Endothelial cell of umbilical vein (primary cell): ENCODE measurements around the gene ETS1. TPM values are rescaled to one million over a fixed set of nuclear protein-coding genes. Genes with fewer than 3 reads are reported as not detected.

Experiments used
- BruUV-seq: library from RNA; stranded (reverse); fragments of 400-500 nt; replicated peaks from 2 replicates; lab custom pipeline; 2021; lab: Mats Ljungman, UMichigan
- CTCF ChIA-PET: fragments of 300-600, 350-600 bp; sonication (Branson Sonifier 250); formaldehyde crosslinking; loops from one replicate; lab custom pipeline; 2021; ENCODE audit warnings: antibody characterized with exemption, inconsistent platforms; lab: Charles Lee
- POLR2A ChIA-PET: fragments of 300-600, 350-600 bp; sonication (Branson Sonifier 250); formaldehyde crosslinking; loops from one replicate; lab custom pipeline; 2021; ENCODE audit warnings: antibody characterized with exemption, inconsistent platforms; lab: Charles Lee
- DNase-seq: peaks from one replicate; pipeline ENCODE4 v3.0.0-alpha.2; 2011; ENCODE audit warnings: low read depth, low spot score
- FAIRE-seq: peaks from 2 replicates; lab custom pipeline; 2011; peaks lifted over from hg19 to GRCh38; lab: Jason Lieb, UNC
- H2AFZ ChIP-seq: 2 replicates; pipeline ENCODE4 v1.6.0; 2012; ENCODE audit warnings: low read depth, low read length, control low read depth, inconsistent platforms
- H3K27ac ChIP-seq: 2 replicates; pipeline ENCODE4 v1.5.1; 2011; ENCODE audit warnings: low read depth, mild to moderate bottlenecking, control low read depth, low read length, moderate library complexity; ENCODE audit not compliant: insufficient read depth
- H3K27me3 ChIP-seq, 2 experiments: 2 replicates each; pipeline versions ENCODE4 v1.6.0 to v1.6.1; 2011; ENCODE audit warnings: low read length in 2 of 2, mixed read lengths in 1 of 2; ENCODE audit not compliant: control insufficient read depth in 2 of 2, insufficient read depth in 2 of 2
- H3K36me3 ChIP-seq, 2 experiments: 2 replicates in 1 of 2; 3 replicates in 1 of 2; pipeline ENCODE4 v1.5.1; 2011; ENCODE audit warnings: low read length in 2 of 2, mild to moderate bottlenecking in 1 of 2, moderate library complexity in 1 of 2; ENCODE audit not compliant: control insufficient read depth in 2 of 2, insufficient read depth in 2 of 2; ENCODE audit errors: extremely low read depth in 1 of 2
- H3K4me1 ChIP-seq: 3 replicates; pipeline ENCODE4 v1.5.1; 2011; ENCODE audit warnings: mild to moderate bottlenecking, low read length; ENCODE audit not compliant: control insufficient read depth, insufficient read depth; ENCODE audit errors: extremely low read depth
- H3K4me2 ChIP-seq: 2 replicates; pipeline ENCODE4 v1.6.1; 2011; ENCODE audit warnings: low read length, control low read depth, mixed read lengths; ENCODE audit not compliant: insufficient read depth
- H3K4me3 ChIP-seq, 3 experiments: fragments of 200-600 bp in 1 of 3; sonication (generic), shearing (Covaris generic) in 1 of 3; replicated peaks in 1 of 3; 2 replicates each; pipeline ENCODE4 v1.5.1; 2011 to 2016; ENCODE audit warnings: control low read depth in 3 of 3, low read length in 3 of 3, mild to moderate bottlenecking in 2 of 3, inconsistent platforms in 1 of 3, low read depth in 1 of 3, moderate library complexity in 1 of 3; ENCODE audit not compliant: insufficient read depth in 1 of 3
- H3K79me2 ChIP-seq: 2 replicates; pipeline ENCODE4 v1.6.0; 2012; ENCODE audit warnings: low read length, inconsistent platforms; ENCODE audit not compliant: control insufficient read depth, insufficient read depth
- H3K9ac ChIP-seq: replicated peaks from 2 replicates; pipeline ENCODE3; 2011; ENCODE audit warnings: low read length, control low read depth; ENCODE audit not compliant: insufficient read depth; ENCODE audit errors: extremely low read depth
- H3K9me1 ChIP-seq: replicated peaks from 3 replicates; pipeline ENCODE4 v1.6.0; 2011; ENCODE audit warnings: mild to moderate bottlenecking, low read length; ENCODE audit not compliant: control insufficient read depth, insufficient read depth; ENCODE audit errors: extremely low read depth
- H3K9me3 ChIP-seq: replicated peaks from 2 replicates; pipeline ENCODE4 v1.5.1; 2012; ENCODE audit warnings: low read length, inconsistent platforms; ENCODE audit not compliant: control insufficient read depth, insufficient read depth
- H4K20me1 ChIP-seq: replicated peaks from 2 replicates; pipeline ENCODE3; 2011; ENCODE audit warnings: mild to moderate bottlenecking, low read length; ENCODE audit not compliant: control insufficient read depth, insufficient read depth; ENCODE audit errors: extremely low read depth
- EZH2 ChIP-seq: IDR thresholded peaks from 2 replicates; pipeline ENCODE4 v1.6.1; 2012; ENCODE audit warnings: borderline replicate concordance, low read depth, mild to moderate bottlenecking, moderate library complexity, low read length, inconsistent platforms; ENCODE audit not compliant: severe bottlenecking
- FOS ChIP-seq: IDR thresholded peaks from 2 replicates; pipeline ENCODE4 v1.6.1; 2011; ENCODE audit warnings: mild to moderate bottlenecking, low read length, moderate library complexity, borderline replicate concordance; ENCODE audit not compliant: insufficient read depth
- GATA2 ChIP-seq: IDR thresholded peaks from 2 replicates; pipeline ENCODE4 v1.7.0; 2011; ENCODE audit warnings: low read depth, mild to moderate bottlenecking, moderate library complexity, mixed read lengths, low read length; ENCODE audit not compliant: insufficient read length, insufficient read depth
- JUN ChIP-seq: IDR thresholded peaks from 2 replicates; pipeline ENCODE4 v1.6.1; 2011; ENCODE audit warnings: borderline replicate concordance, low read depth; ENCODE audit not compliant: insufficient read length, insufficient read depth
- MYC ChIP-seq: IDR thresholded peaks from one replicate; pipeline ENCODE4 v1.6.1; 2011; ENCODE audit warnings: mild to moderate bottlenecking, low read depth, low read length
- POLR2A ChIP-seq: IDR thresholded peaks from 2 replicates; pipeline ENCODE4 v1.6.1; 2012; ENCODE audit warnings: low read depth, mild to moderate bottlenecking, control low read depth, low read length
- POLR2AphosphoS5 ChIP-seq: IDR thresholded peaks from 2 replicates; pipeline ENCODE4 v1.6.1; 2012; ENCODE audit warnings: low read depth, mild to moderate bottlenecking, control low read depth, low read length, moderate library complexity; ENCODE audit not compliant: insufficient read depth
- dilution Hi-C: fragments of 300-500 bp; cut with MboI; formaldehyde crosslinking; loops from one replicate; pipeline ENCODE4 v1.15.0; 2019; ENCODE audit warnings: low sequenced_read_pairs; ENCODE audit not compliant: extremely low pct_ligation_motif_present
- intact Hi-C: fragments of 100-400 bp; cut with micrococcal nuclease; formaldehyde crosslinking; loops from one replicate; pipeline ENCODE4 v1.10.0; 2022
- polyA plus RNA-seq, 4 experiments: library from polyadenylated mRNA; depleted of rRNA in 3 of 4; stranded (reverse) in 3 of 4; unstranded in 1 of 4; fragments of >200 nt; gene quantifications; 2 replicates each; pipeline versions ENCODE4 v1.2.1 to v1.2.3, GENCODE V29; 2011 to 2012; ENCODE audit warnings: missing spikeins in 1 of 4
- total RNA-seq: library from RNA; stranded (reverse); gene quantifications from 2 replicates; pipeline ENCODE4 v1.2.3, GENCODE V29; 2021
- TF ChIP-seq, protein P1 (sequence below): IDR thresholded peaks from 2 replicates; pipeline ENCODE4 v1.6.1; 2011; ENCODE audit not compliant: insufficient read depth, insufficient read length
- TF ChIP-seq, protein P2 (sequence below), 2 donors: IDR thresholded peaks; 1 replicate in 1 of 2; 2 replicates in 1 of 2; pipeline ENCODE4 v1.5.1; 2011; ENCODE audit warnings: low read length in 2 of 2, mild to moderate bottlenecking in 2 of 2, moderate library complexity in 2 of 2, control low read depth in 1 of 2, inconsistent platforms in 1 of 2, low read depth in 1 of 2; ENCODE audit not compliant: insufficient read depth in 1 of 2; ENCODE audit errors: extremely low read depth in 1 of 2

ETS1 gene
- total and polyA plus RNA-seq, 2 donors (not counting 3 experiments of a cell fraction or from before 2014, with no cell fraction given): 34.2 to 115 TPM

DNA sequence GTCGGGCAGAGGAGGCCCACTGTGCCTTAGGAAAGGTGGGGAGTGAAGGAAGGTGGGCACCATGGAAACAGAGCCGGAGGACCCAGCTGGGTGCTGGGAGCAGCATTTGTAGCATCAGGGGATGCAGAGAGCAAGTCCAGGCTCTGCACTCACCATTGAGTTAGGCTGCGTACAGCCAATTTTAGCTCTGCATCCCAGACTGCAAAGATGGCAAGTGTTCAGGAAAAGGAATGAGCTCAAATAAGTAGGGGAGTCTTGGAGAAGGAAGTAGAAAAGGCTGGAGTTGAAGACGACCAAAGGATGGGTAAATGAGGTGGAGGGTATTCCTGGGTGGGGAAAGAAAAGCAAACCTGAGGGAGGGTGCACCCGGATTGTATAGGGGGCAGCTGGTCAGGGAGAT, 31.6 kb upstream of the ETS1 start:
- Histone ChIP-seq H3K4me2 (no peak overlapping the region), H3K9me1 (no peaks in the 10 kb centered on the region), H3K9me3 (no peaks in the 10 kb centered on the region), H4K20me1 (no peaks in the 10 kb centered on the region), H3K27me3 (peaks cover 0 to 11% of the 10 kb centered on the region in 2 experiments), H3K36me3 (no peaks in the 10 kb centered on the region), H3K4me3 (no peak overlapping the region), H3K9ac (no peak overlapping the region), H2AFZ (no peak overlapping the region), H3K4me1 (no peaks in the 10 kb centered on the region), H3K79me2 (no peaks in the 10 kb centered on the region), H3K27ac (no peak overlapping the region)
- TF ChIP-seq, protein P1, sequence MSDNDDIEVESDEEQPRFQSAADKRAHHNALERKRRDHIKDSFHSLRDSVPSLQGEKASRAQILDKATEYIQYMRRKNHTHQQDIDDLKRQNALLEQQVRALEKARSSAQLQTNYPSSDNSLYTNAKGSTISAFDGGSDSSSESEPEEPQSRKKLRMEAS: no peak
- TF ChIP-seq EZH2: no peak
- TF ChIP-seq JUN: no peak
- TF ChIP-seq POLR2A: no peak
- no peak for TF ChIP-seq POLR2AphosphoS5
- no peak for TF ChIP-seq GATA2
- no peak for TF ChIP-seq FOS
- no peak for TF ChIP-seq MYC
- TF ChIP-seq, protein P2, sequence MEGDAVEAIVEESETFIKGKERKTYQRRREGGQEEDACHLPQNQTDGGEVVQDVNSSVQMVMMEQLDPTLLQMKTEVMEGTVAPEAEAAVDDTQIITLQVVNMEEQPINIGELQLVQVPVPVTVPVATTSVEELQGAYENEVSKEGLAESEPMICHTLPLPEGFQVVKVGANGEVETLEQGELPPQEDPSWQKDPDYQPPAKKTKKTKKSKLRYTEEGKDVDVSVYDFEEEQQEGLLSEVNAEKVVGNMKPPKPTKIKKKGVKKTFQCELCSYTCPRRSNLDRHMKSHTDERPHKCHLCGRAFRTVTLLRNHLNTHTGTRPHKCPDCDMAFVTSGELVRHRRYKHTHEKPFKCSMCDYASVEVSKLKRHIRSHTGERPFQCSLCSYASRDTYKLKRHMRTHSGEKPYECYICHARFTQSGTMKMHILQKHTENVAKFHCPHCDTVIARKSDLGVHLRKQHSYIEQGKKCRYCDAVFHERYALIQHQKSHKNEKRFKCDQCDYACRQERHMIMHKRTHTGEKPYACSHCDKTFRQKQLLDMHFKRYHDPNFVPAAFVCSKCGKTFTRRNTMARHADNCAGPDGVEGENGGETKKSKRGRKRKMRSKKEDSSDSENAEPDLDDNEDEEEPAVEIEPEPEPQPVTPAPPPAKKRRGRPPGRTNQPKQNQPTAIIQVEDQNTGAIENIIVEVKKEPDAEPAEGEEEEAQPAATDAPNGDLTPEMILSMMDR (IDR thresholded peaks at IDR 0.05; ENCODE audit: extremely low read depth in 1 of 2, insufficient read depth in 1 of 2, low read depth in 1 of 2, low read length in 2 of 2): no peak
- dilution Hi-C loops (no loop called here), intact Hi-C loops (no loop called here)
- BruUV-seq: no TSS peak
- ChIA-PET CTCF (interaction anchor here (1.6 to 2.7 kb wide), 2 partner anchors 11 to 13 kb away, joined by 3 to 8 read pairs; no protein-coding TSS in a partner anchor), POLR2A (no interaction called here)
- FAIRE-seq: no peak
- no peak for DNase-seq
